HG02981 (cell line): ENCODE measurements around the gene MEIS2.

Experiments used
- ATAC-seq: cut with Tn5 transposase; IDR thresholded peaks from one replicate; pipeline ENCODE4 v1.9.1; 2021; ENCODE audit warnings: mild to moderate bottlenecking, moderate library complexity; ENCODE audit not compliant: unreplicated experiment

The MEIS2 gene

DNA sequence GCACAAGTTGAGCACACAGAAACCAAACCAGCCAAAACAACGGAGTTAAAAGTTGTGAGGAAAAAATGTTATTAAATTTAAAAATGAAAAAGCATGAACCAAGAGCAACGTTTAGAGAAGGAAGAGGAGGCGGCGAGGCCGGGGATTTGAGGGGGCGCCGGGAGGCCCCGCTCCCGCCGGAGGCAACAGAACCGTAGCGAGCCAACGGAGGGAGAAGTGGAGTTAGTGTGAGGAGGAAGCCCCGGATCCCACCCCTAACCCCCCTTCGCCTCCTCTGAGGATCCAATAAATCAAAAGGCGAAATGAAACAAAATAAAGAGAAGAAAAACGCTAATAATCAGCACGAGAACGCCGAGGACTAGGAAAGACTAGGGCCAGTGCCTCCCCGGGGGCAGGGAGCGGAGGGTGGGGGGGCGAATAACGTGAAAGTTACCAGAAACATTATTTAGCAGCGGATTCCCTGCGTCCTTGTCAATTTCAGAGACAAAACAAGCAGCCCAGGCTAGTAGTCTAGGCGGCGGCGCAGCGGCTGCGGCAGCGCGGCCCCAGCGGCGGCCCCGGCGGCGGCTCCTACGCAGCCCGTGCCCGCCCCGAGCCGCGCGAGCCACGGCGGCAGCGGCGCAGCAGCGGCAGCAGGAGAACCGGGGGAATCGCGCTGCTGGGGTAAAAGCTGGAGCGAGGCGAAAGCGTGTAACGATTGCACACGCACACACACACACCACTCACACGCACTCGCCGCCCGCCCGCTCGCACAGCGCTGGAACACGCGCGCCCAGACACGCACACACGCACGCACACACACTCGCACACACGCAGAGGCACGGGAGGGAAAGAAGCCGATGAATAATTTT, 1.7 kb downstream of the MEIS2 start:
- no peak for ATAC-seq

DNA sequence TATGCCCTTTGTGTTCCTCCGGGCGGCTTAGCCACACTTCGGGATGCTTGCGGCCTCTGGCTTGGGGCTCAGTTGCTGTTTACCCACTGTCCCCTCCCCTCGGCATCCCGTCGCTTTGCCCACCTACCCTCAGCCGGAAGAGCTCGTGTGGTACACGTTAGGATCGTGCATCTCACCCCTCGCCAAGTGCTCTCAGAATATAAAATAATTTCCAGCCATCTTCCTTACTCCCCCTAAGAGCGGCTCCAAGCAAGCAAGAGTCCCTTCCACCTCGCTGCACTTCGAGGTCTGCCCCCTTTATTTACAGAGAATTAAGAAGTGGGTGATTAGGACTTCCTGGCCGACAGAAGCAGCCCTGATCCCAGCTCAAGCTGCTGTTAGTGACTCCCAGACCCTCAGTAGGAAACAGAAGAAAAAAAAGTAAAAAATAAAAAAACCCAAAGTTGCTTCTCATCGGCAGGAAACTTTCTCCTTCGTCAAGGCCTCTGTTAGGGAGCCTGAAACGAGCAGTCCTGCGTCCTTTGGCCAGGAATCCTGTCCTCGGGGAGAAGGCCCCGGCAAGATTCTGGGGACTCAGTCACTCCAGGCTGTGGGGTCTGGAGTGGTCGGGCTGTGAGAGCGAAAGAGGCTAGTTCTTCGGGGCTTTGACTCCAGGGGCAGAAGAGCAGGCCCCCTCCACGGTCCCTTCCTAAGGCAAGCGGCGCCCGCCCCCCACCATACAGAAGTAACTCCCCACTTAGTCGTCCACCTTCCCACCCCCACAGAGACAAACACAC, 3.0 kb downstream of the MEIS2 start:
- no peak for ATAC-seq

DNA sequence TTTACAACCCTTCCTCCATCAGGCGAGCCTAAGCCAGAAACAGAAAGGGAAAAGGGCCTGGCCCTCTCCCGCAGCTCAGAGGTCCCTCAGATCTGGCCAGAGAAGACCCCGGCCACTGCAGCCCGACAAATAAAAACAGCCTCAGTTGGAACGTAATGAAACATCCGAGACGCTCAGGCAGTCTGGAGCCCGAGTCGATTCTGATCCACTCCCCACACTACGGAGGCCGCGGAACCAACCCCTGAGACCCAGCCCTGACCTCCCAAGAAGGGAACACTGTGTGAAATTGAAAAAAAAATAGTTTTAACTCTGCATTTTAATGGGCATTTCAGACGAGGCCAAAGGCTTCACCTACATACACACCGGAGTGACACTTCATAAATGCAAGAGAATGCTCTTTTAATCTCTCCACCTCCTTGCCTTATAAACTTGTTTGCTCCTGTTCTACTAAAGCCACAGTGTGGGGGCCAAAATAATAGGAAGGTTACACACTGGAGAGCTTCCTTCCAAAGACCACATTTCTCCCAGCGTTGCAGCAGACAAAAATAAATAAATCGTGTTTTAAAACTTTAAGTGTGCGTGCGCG, 3.7 kb downstream of the MEIS2 start:
- ATAC-seq: no peak

DNA sequence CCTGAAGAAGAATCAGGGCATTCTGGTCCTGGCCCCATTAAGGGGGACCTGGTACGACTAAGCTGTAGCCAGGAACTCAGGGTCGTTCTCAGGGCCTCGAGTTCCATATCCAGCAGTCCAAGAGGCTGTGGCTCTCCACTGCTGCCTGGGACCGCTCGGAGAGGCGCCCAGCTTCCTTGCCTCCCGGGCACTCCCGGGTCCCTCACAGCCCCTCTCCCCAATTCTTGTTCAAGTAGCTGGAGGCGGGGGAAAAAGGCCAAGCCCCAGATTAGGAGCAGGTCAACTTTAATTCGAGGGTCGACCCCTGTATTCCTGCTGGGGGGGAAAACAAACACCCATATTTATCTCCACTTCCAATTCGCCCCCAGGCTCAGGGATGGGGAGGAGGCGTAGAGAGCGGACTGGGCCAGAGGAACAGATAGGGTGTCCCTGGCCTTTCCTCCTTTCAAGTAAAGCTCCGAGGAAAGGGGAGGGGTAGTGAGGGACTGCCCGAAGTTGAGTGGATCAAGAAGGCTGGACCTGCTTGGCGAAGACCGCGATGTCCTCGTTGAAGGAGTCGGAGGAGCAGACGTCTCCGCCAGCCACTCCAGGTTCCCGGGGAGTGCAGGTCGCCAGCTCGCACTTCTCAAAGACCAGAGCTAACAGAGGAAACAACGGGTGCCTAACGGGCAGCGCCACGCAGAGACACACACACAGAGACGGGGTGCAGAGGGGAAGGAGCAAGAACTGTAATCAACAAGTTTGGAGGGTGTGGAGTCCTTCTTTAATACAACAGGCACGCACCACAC, 4.4 kb downstream of the MEIS2 start:
- no peak for ATAC-seq

DNA sequence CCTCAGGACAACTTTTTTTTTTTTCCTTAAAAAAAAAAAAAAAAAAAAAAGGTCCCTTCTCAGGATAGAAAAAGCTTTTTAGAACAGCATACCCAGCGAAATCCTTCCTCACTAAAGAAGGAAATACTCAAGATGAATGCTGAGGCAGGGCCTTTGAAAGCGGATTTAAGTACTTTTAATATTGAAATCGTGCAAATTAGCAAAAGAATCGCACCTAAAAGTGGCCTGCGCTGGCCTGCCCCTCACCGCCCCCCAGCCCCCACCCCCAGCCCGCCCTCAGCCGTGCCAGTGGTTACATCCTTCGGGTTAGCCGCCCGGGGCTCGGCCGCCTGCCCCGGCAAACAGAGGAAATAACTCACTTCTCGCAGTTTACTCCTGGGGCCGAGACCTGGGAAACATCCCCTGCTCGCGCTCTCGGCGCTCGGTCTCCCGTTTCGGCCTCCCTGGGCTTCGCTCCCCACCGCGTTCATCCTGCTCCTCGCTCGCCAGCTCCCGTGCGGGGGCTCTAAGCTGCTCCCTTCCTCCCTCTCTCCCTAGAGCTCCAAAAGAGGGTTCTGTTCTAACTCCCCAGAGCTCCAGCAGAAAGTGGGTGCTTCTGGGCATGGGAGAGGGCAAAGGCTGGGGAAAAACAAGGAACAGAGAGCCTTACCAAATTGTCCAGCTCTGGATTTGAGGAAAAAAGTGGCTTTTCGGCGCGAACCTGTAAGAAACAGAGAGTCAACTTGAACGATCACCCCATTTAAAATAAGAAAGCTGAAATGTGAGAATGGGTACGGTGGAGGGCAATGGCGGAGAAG, 5.2 kb downstream of the MEIS2 start:
- ATAC-seq: no peak

DNA sequence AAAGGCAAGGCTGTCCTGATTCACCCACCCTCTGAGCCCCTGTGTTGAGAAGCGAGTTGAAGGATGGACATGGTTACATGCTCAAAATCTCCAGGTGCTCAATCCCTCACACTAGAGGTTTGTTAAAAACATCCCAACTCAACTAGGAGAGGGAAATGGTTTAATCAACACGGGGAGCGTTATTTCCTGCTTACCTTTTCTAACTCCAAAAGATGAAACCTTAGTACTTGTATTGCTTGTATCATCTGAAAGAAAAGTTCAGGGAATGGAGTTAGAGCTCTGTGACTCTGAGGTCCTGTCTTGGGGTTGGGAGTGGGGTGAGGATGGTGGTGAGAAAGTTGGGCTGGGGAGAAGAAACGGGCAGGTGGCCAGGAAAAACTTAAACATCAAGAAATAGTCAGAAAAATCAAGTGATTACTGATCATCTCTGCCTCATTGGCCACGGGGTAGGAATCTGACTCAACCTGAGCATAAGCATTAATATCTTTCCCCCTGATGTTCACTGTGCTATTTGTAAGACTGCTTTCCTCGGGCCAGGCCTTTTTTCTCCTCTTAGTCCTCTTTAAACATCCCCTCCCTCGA, 5.9 kb downstream of the MEIS2 start:
- no peak for ATAC-seq

DNA sequence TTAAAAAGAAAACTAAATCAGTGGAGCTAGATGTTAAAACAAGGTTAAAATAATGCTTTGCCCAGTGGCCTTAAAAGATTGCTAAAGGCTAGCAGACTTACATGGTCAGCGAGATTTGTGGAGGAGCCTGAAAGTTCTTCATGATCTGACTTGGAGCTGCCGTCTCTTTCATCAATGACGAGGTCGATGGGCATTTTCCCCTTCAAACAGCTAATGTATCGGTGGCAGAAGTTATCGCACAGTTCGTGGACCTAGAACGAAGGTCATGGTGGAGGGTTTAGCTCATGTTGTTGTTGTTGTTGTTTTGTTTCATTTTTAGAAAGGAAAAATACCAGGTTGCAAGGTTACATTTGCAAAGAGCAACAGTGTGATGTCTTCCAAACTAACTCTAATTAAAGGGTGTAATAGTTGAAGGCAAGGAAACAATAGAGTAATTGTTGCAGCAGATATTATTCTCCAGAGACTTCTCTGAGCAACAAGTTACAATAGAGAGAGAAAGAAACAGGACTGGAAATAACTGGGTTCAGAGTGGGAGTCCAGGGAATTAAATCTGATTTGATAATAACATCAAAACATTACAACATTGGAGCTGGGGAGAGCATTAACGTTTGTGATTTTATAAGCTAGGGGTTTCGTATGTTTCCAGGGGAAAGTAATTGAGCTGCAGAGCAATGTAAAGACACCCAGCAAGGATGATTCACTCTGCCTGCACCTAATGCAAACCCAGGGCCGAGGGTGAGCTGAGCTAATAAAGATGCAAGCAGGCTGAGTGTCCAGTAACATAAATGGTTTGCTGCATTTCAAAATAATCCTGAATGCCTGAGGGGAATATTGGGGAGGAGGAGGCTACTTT, 6.6 kb downstream of the MEIS2 start:
- no peak for ATAC-seq

DNA sequence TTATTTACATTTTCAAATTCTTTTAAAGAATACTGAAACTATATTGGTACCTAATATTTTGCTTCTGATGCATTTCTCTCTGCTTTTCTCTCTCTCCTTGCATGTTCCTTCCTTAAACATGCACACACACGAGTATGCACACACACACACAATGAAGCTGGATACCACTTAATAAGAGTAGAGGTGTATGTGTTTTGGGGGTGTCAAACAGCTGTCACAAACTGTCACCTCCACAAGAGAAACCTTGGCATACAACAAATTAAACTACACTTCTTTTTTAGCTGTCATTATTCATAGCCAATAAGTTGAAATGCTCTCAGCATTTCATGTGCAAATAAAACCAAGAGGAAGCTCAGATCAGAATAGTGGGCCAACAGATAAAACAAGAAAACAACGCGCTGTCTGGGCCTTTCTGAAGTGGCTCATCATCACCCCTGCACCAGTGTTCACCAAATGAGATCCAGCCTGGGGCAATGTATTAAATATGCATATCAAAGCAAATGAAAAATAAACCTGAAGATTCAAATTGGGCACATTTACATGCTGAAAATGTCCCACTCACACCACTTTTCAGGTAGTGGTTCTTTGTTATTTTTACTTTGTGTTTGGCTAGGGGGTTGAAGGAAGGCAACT, 9.7 kb downstream of the MEIS2 start:
- no peak for ATAC-seq

DNA sequence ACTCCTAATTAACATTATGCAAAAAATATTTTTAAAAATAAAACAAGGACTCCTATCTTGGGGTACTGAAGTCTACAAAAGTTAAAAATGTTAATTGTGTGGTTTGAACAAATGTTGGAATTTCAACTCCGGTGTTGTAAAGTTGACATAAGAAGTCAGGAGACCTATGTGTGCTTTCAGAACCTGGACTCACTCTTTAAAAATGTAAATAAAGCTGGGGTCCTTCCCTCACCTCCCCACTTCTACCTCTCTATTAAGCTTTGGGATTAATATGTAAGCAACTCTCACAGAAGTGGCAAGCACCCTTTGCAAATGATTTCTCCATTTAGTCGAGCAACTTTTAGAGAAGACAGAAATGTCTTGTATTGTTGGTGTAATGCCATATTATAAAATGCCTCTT, 11.9 kb downstream of the MEIS2 start:
- no peak for ATAC-seq

DNA sequence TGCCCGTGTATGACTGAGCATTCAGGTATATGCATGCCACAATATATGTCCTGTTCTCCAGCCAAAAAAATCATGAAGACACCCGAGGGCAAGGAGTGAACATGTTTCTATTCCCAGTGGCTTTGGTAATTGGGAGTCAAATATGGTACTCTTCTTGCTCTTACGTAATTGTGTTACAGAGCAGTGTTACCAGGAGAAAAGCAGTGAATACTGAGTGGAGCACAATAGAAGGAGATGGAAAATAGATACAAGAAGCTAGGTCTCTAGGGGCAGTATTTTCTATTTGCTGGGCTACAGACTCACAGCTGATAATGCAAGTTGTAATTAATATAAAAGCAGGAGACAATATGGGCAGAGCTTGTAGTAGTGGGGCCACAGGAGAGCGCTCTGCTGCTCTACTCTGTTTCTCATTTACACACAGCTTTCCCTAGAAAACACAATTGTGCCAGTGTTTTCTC, 13.2 kb downstream of the MEIS2 start:
- no peak for ATAC-seq

DNA sequence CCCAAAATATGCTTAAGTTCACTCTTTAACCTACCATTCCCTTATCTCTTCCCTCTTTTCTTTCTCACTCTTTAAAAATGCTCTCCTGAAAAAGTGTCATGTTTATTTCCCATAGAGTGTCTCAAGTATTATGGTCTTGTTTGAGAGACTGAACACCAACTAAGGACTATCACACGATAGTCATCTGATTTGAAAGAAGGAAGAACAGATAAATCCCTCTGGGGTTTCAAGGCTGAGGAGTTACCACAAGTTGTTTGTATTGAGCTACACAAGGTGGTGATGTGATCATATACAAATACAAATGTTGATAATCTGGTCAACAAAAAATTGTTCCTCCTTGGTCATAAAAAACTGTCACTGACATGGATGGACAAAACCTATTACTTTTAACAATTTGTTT, 13.8 kb downstream of the MEIS2 start:
- no peak for ATAC-seq

DNA sequence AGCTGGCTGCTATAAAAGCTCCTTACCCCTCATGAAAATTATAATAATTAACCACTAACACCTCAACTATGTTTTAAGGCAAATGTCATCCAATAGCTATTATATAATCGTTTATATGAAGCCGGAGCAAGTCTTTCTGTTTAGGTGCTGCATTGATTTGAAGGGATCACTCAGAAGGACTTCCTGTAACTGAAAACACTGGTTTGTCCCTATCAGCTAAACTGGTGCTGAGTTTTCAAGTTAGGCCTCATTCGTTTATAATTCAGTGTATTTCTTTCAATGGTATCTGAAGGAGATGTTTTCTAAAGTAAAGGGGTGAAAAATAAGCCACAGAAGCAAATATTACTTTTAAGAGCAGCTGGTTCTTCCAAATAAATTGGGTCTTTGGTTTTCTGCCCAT, 14.2 kb downstream of the MEIS2 start:
- ATAC-seq: no peak

DNA sequence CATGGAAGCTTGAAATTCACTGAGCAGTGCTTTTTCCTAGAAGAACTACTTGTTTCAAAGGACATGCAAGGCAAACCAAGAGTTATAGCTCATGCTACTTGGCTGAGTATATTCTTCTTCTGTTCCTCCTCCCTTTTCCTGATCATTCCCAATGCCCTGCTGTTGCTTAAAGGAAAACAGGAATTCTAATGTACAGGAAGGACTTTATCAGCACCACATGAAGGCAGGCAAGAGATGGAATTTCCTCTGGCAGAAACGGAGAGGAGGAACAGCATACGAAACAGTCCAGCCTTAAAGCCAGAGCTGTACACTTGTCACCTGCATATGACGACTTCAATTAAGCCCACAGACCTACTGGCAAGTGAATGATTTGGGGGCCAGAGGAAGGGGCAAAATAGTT, 15.7 kb downstream of the MEIS2 start:
- ATAC-seq: no peak

DNA sequence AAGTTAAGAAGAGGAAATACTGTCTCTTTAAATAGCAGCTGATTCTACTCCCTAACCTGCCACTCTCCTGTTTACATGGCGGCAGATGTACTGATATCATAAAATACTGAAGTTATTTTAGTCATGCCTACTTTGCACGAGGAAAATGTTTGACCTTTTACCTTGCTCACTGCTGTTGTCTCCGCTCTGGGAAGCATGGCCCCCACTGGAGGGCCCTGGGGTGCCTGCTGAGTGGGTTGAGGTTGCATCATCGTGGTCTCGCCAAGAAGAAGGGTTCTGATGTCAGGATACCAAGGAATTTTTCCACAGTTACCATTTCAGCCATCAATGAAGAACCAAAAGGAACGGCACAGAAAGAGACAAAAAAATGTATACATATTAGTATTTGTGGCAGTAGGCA, 16.7 kb downstream of the MEIS2 start:
- no peak for ATAC-seq

DNA sequence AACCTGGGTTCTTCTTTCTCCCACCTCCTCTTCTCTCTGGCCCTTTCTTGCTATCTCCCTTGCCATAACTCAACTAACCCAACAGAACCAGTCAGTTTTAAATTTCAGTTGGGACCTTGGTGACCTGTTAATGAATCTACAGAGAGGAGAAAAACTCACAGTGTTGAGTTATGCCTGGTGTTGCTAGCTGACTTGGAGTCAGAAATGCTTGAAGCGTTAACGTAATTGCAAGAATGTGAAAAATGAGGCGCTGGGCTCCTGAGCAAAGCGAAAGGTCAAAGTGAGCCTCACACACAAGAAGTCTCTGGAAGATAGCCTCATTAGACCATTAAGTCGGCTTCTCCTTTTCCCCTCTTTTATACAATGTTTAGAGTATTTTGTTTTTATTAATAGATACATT, 18.4 kb downstream of the MEIS2 start:
- ATAC-seq: no peak

DNA sequence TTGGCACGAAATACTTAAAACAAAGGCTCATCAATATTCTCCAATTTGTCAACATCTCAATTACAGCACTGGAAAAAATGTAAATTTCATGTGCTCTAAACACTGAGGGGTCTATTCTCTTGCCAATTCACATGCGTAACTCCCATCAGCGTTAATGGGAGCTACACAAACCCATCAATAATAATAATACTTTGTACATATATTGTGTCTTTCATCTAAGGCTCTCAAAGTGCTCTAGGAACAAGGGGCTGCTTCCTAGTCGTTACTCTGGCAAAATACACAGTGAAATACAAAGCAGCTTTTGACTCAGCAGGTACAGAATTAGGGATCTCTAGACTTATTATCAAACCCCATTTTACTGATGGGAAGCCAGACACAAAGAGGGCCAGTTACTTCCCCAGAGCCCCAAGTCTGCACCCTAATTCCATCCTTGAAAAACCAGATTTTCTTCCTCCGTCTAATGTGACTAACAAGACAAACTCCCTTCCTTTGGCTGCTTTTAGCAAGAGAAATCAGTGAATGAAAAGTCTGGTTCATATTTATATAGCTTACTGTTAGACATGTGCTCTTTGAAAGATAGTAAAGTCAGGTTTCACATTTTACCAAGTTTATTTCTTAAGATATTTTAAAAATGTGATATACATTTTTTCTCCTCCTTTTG, 20.0 kb downstream of the MEIS2 start:
- ATAC-seq: no peak

DNA sequence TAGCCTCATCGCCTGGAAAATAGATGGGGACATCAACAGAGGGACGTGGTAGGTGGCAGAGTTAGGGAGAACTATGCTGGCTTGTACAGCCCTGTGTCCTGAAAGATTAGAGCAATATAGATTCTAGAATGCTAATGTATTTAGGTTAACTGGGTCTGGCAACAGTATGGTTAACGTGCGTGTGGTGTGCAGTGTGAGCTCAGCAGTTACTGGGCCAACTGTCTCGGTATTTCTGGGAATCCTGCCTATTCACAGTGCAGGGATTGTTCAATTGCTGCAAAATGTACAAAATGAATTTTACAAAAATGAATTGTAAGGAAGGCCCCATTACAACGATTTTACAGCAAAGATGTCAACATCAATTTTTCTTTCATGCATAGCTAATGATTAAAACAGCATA, 20.6 kb downstream of the MEIS2 start:
- ATAC-seq: no peak

DNA sequence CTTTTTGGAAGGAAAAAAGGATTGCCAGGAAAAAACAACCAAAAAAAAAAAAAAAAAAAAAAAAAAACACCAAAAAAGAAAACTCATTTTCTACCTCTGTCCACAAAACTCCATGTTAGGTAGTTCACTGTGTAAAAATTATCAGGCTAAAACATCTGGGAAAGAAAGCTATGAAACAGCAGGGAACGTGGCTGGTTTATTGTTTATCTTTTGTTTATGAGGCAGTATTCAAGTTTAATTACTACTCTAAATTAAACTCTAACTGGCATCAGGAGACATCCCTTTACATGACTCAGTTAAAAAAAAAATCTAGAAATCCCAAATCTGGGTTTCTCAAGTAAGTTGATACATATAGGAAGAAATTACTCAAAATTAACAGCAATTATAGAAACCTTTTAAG, 21.8 kb downstream of the MEIS2 start:
- ATAC-seq: no peak
